Glomerular endothelial cell (primary cell): Measurements from ENCODE around the gene EDN2. TPM values are rescaled to one million over a fixed set of nuclear protein-coding genes. Genes with fewer than 3 reads are reported as not detected.

Experiments
- DNase-seq: peaks from one replicate; pipeline ENCODE4 v3.0.0-alpha.2; 2011; ENCODE audit warnings: low read depth, low spot score; ENCODE audit errors: extremely low read depth
- total RNA-seq: library from RNA; depleted of rRNA; stranded (reverse); fragments of >200 nt; gene quantifications from 2 replicates; pipeline ENCODE4 v1.2.3, GENCODE V29; 2015

EDN2 gene
- total RNA-seq, 1 donor from 2014 or later: 0.53 TPM

DNA sequence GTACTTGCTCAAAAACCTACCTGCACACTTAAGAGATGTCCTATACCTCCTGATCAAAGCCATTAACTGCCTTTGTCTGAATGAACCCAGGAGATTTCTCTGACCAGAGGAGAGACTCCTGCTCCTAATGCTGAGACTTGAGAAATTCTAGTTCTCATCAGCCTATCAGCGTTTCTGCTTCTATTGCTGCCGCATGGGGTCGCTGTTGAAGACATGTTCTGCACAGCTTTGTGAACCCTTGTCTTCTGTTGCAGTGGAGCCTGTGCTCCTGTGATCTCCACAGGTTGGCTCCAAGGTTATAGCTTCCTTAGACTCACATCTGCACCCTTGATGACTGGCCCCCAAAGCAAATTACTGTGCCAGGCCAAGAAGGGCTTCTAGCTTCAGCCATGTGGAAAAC lies 40.2 kb downstream of the EDN2 start:
- no peak for DNase-seq

DNA sequence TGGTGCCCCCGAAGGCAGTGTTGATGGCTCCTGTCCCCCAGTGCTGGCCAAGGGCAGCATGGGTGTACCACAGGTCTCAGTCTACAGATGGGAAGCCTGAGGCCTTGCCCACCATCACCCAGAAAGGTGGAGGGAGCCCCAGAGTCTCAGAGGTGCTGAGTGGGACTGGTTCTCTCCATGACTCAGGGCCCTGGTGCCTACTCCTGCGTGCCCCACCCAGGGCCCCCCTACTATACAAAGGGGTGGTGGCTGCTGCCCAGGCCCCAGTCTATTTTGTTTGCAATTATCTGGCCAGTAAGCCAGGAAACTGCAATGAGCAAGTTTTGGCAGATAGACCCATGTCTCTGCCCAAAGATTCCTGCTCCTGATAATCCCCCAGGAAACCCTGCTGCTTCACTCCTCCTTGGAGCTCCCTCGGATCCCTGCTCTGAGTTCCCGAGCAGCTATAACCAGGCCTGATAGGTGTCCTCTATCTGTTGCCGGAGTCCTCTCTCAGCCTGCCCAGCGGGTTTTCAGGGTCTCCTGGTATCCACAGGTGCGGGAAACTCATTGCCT lies 41.7 kb downstream of the EDN2 start:
- DNase-seq: no peak

DNA sequence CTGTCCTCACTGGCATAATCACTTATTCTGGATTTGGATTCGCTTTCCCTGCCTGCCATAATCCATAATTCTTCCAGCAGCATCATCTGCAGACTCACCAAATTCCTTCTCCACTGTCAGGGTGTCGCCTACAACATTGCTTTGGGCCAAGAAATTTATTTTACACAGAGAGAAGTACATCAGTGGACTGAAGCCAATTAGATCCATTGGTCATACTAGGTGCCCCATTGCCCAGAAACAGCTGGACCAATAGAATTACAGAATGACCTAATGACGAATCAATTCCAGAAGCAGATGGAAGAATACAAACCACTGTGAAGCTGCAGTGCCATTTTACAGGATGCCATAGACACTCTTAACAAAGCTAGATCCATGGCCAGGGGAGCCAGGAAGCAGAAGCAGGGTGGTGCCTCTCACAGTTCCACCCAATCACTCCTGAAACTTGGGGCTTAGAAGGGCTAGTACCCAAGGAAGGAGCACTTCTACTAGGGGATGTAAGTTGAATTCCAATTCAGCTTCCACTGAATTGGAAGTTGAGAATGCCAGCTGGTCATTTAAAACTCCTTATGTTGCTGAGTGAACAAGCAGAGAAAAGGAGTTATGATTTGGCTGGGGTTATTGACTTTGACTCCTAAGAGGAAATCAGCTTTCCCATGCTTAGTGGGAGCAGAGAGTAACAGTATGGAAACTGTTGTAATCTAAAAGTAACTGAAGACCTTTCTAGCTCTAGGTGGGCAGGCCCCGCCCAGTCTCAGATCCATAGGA lies 44.0 kb downstream of the EDN2 start:
- no peak for DNase-seq

DNA sequence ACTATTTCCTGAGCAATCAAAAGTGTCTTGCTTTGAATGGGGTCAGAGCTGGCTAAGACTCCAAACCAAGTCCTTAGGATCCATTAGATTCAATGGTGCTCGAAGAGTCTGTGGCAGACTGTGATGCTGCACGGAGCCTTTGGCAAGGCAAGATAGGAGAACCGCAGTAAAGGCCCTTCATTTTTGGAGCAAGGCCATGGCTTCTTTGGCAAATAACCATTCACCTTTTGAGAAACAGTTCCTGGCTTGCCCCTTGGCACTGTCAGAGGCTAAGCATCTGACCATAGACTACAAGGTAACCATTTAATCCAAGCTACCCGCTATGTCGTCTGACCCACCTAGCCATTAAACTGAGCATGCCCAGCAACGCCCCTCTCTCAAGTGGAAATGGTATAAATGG lies 45.2 kb downstream of the EDN2 start:
- DNase-seq: no peak

DNA sequence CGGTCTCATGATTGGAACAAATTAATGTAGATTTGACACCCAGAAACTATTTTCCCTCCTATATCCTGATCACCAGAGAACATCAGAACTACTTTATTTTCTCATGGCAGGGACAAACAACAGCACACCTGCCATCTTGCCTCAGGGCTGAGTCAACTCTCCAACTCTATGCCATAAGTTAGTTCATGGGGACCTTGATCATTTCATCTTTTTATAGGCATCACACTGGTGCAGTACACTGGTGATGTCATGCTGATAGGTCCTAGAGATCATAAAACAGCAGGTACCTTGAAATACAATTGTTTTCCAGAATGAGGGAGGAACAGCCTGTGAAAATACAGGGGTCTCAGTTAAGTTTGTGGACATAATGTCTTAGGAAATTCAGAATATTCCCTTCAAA lies 45.8 kb downstream of the EDN2 start:
- no peak for DNase-seq

DNA sequence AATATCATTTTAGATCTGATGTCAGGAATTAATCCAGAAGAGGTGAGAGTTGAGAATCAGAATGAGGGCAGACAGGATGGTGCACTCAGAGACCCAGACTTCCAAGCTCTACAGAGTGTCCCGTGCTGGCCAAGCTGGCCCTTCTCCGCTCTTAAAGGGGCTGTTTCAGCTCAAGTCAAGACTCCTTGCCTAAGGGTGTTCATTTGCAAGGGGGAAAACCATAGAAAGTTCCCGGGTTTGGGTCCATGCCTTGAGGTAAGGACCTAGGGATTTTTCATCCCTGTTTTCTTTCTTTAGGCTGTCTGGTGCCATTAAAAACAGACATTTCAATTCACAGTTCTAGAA lies 47.5 kb downstream of the EDN2 start:
- no peak for DNase-seq

DNA sequence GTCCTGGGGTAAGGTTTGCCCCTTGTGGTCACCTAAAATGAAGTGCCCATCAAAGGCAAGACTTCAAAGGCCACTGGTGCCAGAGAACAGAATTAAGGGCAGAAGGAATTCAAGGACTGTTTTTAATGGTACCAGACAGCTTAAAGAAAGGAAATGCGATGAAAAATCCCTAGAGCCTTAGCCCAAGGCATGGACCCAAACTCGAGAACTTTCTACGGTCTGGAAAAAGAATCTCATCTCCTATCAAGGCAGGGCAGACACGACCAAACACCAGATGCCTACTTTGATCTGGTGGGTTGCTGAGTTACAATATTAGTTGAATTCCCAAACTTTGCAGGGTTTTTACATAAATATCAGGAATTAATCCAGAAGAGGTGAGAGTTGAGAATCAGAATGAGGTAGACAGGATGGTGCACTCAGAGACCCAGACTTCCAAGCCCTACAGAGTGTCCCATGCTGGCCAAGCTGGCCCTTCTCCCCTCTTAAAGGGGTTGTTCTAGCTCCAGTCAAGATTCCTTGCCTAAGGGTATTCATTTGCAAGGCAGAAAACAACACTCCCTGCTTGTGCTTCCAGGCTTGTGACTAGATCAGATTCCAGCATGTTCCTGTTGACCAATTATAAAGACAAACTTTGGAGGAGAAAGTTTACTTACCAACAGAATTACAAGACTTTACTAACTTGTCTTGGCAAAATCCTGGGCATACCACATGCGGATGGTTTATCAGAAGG lies 48.0 kb downstream of the EDN2 start:
- DNase-seq: no peak

DNA sequence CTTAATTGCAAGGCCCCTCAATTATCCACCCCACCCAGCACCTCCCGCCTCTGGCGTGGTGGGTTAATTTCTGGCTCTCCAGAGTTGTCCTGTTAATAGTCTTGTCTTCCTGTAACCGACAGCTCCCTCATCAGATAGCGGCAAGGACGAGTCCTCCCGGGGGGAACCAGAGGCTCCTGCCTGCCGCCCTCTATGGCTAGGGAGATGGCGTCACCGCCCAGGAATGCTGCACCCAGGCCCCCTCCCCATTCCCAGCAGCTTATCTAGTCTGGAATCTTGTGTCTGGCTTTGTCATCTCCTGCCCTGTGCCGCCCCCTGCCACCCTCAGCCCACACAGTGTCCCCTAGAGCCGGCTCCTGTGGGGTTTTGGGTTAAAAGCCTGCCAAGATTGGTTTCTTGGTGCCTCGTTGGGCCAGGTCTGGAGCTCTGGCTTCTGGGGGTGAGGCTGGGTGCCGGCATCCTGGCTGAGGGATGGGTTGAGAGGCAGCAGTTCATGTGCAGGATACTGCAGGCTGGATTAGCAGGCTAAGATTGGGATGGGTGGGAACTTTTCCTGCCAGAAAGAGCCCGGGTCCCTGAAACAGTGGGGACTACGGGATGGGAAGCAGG lies 48.8 kb downstream of the EDN2 start:
- no peak for DNase-seq

DNA sequence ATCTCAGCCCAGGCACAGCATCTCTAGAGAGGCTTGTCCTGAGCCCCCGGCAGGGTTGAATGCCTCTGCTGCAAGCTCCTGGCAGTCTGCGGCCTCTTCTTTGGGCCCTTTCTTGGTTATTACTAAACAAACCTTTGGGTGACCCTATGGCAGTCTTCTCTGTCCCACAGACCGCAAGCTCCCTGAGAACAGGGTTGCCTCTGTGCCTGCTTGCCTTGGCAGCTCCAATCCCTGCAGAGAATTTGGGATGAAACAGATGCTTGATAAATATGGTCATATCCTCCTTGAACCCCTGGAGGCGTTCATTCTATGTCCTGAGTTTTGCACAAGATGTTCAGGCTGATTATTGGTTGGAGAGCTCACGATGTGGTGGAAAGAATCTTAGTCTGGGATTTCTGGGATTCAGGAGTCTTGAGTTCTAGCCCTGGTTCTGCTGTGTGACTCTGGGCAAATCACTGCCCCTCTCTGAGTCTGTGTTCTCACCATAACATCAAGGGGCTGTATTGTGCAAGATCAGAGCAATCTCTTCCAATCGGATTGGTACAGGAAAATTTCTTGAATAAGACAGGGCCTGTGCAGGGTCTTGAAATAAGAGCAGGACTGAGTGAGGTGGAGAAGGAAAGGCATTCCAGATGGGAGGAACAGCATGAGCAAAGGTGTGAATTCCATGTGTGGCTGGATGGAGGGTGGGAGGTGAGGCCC lies 49.6 kb downstream of the EDN2 start:
- DNase-seq: no peak

DNA sequence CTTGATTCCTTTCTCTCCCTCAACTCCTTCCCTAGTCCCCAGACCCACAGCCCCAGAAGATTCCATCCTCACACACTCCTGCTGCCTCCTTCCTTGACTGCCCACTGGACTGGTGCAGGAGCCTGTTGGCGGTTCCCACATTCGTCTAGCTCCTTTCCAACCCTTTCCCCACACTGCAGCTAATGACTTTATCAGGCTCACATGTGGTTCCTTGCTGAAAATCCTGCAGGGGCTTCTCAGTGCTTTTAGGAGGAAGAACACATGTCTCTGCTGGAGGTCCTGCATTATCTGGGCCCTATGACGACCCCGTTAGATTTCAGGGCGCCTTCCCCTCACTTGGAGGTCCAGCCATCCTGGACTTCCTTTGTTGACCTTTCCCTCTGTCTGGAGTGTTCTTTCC lies 50.2 kb downstream of the EDN2 start:
- DNase-seq: no peak

DNA sequence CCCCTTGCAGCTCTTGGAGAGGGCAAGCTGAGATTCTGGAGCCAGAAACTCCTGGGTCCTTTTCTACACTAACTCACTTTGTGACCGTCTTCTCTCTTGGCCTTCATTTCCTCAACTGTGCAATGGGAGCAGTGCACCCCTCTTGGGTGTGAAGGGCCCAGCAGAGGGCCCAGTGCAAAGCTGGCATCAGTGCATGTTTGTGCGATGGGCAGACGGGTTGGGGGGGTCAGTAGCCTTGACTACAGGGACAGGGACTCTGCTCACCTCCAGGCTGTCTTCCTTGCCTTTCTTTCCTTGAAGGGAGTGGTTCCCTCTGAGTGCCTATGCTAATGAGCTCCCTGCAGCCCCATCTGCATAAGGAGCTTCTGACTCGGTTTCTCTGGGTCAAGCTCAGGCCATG lies 51.0 kb downstream of the EDN2 start:
- no peak for DNase-seq

DNA sequence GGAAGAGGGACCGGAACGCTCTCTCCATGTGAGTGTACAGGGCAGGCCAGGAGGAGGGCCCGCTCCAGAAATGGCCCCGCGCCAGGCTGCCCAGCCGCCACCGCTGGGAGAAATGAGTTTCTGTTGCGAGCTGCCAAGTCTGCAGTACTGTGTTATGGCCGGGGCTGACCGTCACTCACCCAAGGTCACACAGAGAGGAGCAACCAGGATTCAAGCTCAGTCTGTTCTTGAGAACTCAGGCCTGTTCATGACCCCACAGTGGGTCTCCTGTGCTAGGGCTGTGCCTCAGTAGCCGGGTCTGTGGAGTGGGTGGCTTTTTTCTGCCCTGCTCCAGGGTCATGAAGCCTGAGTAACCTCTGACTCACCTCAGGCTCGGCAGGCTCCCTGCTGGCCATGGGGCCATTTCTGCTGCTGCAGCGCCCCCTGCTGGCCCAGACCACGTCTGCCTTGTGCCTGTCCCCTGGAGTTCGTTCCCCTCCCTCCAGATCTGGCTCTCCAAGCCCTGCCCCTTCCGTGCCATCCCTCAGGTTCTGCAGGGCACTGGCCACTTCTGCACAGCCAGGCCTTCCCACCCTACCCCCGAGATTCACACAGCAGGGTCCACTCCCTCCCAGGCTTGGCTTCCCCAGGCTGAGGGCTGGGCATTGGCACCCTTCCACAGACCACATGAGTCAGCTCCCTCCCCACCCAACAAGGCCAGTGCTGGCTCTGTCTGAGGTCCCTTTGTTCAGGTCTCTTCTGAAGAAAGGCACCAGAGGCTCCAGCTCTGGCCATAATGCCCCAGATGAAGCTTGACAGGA lies 51.8 kb downstream of the EDN2 start:
- DNase-seq: peak; percentile 41

DNA sequence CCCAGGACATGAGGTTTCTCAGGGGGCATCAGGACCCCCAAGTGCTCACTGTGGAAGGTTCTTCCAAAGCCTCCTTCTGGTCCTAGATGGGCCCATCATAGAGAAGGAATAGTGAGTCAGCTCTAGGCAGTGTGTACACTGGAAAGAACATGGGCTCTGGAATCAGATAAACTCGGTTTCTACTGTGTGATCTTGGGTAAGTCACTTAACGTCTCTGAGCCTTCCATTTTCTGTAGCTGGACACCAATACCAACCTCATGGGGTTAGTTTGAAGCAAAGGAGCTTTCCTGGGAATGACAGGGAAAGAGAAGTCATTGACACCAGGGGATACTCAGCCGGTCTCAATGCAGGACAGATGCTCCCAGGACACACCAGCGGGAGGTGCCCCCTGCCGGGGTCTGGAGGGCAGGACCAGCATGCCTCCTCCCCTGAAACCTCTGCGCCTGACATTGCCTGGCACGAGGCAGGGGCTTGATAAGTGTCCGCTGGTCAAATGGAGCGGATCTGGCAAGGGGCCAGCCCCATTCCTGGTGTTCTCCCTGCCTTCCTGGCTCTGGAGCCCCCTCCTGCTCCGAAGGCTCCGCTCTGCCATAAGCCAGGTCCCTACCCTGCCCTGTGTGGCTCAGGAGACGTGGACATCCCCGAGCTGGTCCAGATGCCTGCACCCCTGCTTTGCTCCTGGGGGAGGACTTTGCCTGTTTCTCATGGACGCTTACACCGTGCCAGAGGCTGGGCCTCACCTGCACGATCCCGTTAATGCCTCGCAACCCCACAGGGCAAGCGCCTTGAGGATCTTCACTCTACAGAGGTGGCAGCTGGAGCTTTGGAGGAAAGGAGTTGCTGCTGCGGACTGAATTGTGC lies 52.8 kb downstream of the EDN2 start:
- DNase-seq: no peak

DNA sequence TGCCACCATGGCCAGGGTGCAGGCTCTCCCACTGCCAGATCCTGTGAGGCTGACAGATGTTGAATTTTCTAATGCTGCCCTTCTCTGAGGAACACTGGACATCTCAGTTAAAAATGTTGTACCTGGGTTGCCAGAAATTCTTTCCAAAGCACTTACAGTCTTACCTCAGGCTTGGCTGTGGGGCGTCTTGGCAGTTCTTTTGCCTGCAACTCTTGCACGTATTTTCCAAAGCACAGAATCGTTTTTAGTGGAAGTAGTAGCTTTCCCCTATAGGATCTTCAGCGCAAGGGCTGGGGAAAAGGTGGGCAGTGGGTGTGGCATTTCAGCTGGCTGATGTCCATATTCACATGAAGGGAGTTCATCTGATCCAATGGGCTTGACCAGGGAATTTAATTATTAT lies 53.9 kb downstream of the EDN2 start:
- DNase-seq: no peak

DNA sequence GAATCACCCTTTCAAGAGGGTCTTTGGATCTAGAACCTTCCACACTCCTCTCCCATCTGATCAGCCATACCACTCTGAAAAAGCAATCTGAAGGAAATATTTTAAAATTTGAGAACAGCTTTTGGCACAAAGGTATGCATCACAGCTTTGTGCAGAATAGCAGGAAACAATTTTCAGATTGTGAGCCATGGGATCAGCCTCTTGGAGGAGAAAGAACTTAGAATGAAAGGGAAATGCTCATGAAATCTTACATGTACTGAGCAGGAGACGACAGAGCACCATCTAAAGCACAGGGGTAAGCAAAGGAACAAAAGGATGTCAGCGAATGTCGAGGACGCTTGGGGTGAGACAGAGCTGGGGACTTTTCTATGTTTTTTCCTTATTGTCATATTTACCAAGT lies 54.4 kb downstream of the EDN2 start:
- DNase-seq: no peak

DNA sequence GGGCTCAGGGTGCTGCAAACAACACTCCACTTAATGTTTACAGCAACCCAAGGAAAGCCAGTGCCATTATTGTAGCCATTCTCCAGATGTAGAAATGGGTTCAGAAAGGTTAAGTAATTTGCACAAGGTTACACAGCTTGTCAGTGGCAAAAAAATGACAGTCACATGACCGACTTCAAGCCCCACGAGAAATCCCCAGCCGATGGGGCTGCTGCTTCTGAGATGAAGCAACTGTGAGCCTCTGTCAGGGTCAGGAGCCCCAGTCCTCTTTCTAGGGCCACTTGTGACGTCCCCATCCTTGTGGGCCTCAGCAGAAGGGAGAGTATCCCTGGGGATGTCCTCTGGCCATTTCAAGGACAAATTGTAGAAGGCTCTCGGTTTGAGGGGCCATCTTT lies 54.8 kb downstream of the EDN2 start:
- no peak for DNase-seq
